GM11168 (cell line): ENCODE results near the gene AKAP9.
"Not testable (repeated sequence)": the region's sequence is repeated elsewhere in the genome, so short reads cannot be mapped to it uniquely, and the experiment has no call there.

Source experiments
- in situ Hi-C: fragments of 300-500 bp; cut with MboI; formaldehyde crosslinking; loops from one replicate; pipeline ENCODE4 v1.12.0; 2022; ENCODE audit warnings: low sequenced_read_pairs; ENCODE audit not compliant: unreplicated experiment

The AKAP9 gene

GRCh38 chr7:91999631-92000565, 59.2 kb downstream of the AKAP9 start:
- in situ Hi-C loops, result no loop called here

GRCh38 chr7:92002720-92003119, 62.1 kb downstream of the AKAP9 start:
- in situ Hi-C loops, result no loop called here

- in situ Hi-C loops, result no loop called here
Observed at GRCh38 chr7:92006046-92006445, 65.4 kb downstream of the AKAP9 start.

GRCh38 chr7:92010215-92010614, 69.6 kb downstream of the AKAP9 start:
- in situ Hi-C loops, result no loop called here

- in situ Hi-C loops, result no loop called here
Observed at GRCh38 chr7:92013611-92014010, 72.9 kb downstream of the AKAP9 start.

GRCh38 chr7:92020636-92021035, 80.0 kb downstream of the AKAP9 start:
- in situ Hi-C loops, result no loop called here

GRCh38 chr7:92025260-92025659, 84.6 kb downstream of the AKAP9 start:
- in situ Hi-C loops, result no loop called here

GRCh38 chr7:92026635-92027034, 86.0 kb downstream of the AKAP9 start:
- in situ Hi-C loops, result not testable (repeated sequence)

- in situ Hi-C loops, result not testable (repeated sequence)
Observed at GRCh38 chr7:92027128-92027527, 86.5 kb downstream of the AKAP9 start.

- in situ Hi-C loops, result no loop called here
Observed at GRCh38 chr7:92028226-92028625, 87.6 kb downstream of the AKAP9 start.

- in situ Hi-C loops, result no loop called here
Observed at GRCh38 chr7:92028686-92029085, 88.0 kb downstream of the AKAP9 start.

GRCh38 chr7:92034116-92034515, 93.5 kb downstream of the AKAP9 start:
- in situ Hi-C loops, result no loop called here

GRCh38 chr7:92035576-92035975, 94.9 kb downstream of the AKAP9 start:
- in situ Hi-C loops, result no loop called here

GRCh38 chr7:92039900-92040299, 99.2 kb downstream of the AKAP9 start:
- in situ Hi-C loops, result no loop called here

- in situ Hi-C loops, result no loop called here
Observed at GRCh38 chr7:92042056-92042737, 101.5 kb downstream of the AKAP9 start.

GRCh38 chr7:92043098-92043497, 102.4 kb downstream of the AKAP9 start:
- in situ Hi-C loops, result no loop called here

- in situ Hi-C loops, result no loop called here
Observed at GRCh38 chr7:92043637-92044036, 103.0 kb downstream of the AKAP9 start.

GRCh38 chr7:92044148-92044547, 103.5 kb downstream of the AKAP9 start:
- in situ Hi-C loops, result no loop called here

- in situ Hi-C loops, result no loop called here
Observed at GRCh38 chr7:92044940-92045339, 104.3 kb downstream of the AKAP9 start.

GRCh38 chr7:92051655-92052054, 111.0 kb downstream of the AKAP9 start:
- in situ Hi-C loops, result no loop called here

GRCh38 chr7:92052159-92052558, 111.5 kb downstream of the AKAP9 start:
- in situ Hi-C loops, result no loop called here
